Measurements from ENCODE around the gene PPP1R12B.
"Not testable (repeated sequence)": the region's sequence is repeated elsewhere in the genome, so short reads cannot be mapped to it uniquely, and the experiment has no call there.

Gene PPP1R12B

DNA sequence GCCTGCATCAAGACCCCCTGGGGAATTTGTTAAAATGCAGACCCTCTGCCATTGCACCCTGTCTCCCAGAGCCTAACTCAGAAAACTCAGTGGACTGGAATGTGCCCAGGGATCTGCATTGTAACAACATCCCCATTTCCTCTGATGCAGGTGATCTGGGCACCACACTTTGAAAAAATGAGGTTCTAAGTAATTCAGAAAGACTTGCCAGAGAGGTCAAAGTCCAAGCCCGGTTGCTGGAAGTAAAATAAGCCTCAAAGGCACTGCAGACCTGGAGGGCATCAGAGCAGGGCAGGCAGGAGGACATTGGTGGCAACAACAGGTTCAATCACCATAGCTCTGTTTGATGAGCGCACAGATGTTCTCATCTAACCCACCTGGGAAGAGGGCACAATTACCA is 271.0 kb downstream of the PPP1R12B start:
- no peak for DNase-seq

DNA sequence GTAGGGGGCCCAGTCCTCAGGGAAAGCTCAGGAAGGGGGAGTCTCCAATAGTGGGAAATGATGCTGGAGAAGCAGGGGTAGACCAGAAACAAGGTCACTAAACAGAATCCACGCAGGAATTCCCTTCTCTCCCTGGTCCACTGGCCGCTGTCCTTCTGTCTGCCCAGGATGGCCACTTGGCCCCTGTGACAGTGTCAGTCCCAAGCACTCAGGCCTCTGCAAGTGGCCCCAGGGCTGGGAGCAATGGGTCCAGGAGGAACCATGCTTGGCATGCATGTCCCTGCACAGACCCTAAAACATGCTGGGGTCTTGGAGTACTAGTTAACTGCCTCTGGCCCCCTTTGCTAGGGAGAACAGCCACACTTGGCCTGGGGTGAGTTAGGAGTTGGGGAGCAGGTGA is 271.5 kb downstream of the PPP1R12B start:
- not testable (repeated sequence) for DNase-seq

DNA sequence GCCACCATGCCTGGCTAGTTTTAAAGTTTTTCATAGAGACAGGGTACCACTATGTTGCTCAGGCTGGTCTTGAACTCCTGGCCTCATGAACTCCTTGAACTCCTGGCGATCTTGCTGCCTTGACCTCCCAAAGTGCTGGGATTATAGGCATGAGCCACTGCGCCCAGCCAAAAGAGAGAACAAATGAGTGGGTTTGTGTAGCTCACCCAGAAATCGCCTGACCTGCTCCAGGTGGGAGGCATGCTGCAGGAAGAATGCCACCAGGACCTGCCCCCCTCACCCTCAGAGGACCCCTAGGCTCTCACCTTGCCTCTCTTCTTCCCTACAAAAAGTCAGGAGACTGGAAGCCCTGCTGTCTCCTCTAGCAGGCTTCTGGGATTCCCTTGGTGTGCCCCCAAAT is 272.9 kb downstream of the PPP1R12B start:
- no peak for DNase-seq

DNA sequence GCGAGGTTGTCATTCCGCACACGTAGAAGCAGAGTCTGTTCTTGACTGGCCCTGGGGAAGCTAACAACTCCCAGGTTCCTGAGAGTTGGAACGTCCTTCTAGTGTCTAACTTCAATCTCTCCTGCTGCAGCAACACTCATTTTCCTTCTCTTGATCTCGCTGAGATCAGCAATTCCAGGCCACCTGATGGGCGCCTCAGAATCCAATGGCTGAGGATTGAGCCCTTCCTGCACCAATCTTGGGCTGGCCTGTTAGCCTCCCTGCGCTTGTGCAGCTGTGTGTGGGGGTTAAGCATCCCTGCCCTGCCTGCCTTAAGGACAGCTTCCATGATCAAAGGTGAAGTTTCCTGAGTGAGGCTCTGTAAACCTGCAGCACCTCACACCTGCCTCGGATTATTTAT is 273.9 kb downstream of the PPP1R12B start:
- DNase-seq = no peak

DNA sequence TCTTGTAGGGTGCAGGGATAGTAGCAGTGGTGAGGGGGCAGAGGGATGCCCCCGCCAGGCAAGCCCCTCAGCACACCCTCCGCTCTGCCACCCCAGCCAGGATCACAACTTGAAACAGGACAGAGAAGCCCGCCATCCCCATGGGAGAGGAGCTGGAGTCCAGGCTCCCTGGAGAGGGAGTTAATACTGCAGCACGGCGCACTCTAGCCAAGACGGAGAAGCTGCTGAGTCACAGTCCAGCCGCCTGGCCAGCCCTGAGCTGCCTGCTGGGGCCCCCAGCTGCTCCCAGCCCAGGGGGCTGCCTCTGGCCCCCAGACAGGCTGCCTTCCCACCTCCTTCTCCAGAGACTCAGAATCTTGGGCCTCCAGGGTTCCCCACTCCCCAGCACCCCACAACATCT is 274.6 kb downstream of the PPP1R12B start:
- DNase-seq = no peak

DNA sequence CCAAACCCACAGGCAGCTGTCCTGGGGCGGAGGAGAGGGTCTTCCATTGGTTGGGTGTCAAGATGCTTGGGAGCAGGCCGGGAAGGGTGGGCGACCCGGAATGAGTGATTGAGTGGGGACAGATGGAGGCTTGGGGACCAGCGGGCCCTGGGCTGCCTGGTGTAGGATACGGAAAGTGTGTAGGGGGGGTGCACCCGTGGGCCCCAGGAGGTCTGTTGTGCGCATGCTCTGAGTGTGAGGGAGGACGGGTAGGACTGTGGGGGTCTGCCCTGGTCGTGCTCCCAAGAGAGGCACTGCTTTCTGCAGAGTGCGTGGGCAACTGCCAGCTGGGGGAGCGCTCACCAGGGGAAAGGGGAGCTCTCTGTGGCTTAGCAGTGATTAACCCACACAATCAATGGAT is 275.0 kb downstream of the PPP1R12B start:
- DNase-seq = not testable (repeated sequence)

DNA sequence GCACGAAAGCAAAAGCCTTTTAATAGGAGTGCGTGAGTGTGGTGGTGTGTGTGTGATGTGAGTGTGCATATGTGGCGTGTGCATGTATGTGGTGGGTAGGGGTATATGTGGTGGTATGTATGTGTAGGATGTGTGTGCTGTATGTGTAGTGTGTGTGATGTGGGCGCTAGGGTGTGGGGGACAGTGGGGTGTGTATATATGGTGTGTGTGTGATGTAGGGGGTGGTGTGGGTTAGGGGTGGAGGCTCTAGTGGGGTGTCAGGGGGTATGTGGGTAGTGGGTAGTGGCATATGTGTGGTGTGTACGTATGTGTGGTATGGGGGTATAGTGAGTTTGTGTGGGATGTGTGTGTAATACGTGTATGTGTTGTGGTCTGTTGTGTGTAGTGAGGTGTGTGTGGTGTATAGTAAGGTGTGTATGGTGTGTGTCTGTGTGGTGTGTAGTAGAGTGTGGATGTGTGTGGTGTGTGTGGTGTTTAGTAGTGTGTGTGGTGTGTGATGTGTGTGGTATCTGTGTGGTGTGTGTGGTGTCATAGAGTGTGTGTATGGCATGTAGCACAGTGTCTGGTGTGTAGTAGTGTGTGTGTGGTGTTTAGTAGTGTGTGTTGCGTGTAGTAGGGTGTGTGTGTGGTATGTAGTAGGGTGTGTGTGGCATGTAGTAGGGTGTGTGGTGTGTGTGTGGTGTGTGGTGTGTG is 275.7 kb downstream of the PPP1R12B start:
- no peak for DNase-seq

DNA sequence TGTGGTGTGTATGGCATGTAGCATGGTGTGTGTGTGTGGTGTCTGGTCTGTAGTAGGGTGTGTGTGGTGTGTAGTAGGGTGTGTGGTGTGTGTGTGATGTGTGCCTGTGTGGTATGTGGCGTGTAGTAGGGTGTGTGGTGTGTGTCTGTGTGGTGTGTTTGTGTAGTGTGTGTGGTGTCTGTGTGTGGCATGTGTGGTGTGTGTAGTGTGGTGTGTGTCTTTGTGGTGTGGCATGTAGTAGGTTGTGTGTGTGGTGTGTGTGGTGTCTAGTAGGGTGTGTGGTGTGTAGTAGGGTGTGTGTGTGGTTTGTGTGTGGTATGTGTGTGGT is 276.2 kb downstream of the PPP1R12B start:
- no peak for DNase-seq

DNA sequence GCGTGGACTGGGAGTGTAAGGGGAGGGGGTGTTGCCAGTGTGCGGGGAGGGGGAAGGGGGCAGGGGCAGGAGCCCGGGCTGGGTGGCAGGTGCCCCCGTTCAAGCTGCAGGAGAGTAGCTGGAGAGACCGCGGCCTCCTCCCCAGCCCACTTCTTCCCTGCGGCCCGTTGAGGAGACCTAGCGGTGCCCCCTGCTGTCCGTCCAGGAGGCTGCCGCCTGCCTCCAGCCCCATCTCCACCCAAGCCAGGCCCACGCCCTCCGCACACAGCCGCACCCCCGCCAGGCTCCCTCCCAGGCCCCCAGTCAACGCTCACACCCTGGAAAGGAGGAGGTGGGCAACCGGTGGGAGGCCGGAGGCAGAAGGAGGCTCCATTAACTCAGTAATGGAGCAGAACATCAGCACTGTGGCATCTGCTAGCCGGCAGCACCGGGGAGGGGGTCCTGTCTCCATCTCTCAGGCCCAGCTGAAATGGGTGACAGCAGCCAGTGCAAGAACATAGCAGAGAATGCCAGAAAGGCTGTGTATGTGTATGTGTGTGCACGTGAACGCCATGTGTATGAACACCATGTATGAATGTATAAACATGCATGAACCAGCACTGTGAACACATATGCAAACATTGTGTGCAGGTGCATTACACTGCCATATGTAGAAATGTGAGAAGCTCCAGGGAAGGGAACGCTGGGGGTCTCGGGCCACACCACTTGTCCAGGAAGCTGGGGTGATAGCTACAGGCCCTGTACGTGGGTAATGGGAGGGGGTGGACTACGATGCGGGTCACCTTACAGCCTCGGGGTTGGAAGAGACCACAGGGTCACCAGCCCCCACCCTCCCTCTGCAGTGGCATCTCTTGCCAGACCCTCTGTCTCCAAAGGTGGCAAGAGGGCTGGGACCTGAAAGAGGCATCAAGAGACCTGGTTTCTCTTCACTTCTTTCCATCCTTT is 277.2 kb downstream of the PPP1R12B start:
- DNase-seq = peak; percentile 53

DNA sequence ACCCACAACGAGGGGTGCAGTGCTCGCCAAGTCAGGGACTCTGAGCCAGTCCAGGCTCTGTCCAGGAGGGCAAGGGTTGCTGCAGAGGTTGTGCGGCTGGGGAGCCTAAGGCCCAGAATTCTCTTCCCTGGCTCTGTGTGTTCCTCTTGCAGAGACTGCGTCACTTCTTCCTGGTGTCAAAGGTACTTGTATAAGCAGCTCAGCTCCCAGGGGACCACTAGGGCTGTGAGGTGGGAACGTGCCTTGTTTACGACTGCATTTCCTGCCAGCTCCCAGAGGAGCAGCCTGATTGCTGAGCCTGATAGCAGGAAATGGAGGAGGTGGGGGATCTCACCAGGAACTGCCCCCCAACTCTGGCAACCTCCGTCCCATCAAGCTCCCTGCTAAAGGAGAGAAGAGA is 278.5 kb downstream of the PPP1R12B start:
- not testable (repeated sequence) for DNase-seq

DNA sequence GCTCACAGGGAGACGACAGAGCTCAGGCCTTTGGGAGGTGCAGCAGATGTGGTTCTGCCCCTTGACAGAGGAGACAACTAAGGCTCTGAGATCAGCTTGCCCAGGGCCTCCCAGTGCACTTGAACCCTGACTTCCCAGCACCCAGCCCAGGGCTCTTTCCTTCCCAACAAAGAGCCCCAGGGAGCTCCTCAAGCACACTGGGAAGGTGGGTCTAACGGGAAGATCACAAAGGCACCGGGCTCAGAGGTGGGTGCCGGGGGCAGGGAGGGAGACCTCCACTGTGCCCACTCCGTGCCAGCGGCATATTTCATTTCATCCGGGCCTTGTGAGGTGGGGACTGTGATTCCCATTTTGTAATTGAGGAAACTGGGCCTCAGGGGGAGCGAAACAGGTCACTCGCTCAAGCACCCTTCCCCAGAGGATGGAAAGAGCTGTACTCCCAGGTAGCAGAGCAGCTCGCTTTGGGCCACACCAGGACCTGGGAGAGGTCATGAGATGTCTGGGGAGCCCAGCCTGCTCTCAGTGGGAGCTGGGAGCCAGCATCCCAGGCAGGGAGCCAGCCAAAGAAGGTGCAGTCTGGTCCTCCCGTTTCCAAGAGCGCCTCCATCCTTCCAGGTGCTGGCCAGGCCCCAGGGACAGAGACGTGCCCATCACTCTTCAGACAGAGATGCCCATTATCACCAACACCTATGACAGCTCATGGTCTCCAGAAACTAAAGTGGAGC is 279.5 kb downstream of the PPP1R12B start:
- DNase-seq = no peak

DNA sequence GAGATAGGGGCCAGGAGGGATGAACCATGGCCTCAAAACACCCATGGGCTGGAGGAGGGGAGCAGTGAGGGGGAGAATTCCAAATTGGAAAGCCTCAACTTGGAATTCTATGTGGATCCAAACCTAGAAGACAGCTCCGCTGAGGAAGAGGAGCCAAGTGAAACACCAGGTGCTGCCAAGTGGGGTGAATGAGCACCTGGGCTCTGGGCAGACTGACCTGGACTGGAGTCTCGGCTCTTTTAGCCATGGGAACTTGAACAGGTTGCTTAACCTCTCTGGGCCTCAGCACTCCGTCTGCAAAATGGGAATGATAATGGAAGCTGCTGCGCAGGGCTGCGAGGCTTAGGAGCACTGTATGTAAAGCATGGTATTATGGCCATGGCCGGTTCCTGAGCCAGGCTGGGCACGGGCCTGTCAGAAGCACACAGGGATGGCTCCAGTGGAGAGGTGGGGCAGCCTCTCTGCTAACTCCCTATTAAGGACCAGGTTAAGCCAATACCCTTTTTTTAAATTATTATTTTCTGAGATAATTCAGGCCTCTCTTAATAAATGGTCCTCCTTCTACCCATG is 280.2 kb downstream of the PPP1R12B start:
- no peak for DNase-seq

DNA sequence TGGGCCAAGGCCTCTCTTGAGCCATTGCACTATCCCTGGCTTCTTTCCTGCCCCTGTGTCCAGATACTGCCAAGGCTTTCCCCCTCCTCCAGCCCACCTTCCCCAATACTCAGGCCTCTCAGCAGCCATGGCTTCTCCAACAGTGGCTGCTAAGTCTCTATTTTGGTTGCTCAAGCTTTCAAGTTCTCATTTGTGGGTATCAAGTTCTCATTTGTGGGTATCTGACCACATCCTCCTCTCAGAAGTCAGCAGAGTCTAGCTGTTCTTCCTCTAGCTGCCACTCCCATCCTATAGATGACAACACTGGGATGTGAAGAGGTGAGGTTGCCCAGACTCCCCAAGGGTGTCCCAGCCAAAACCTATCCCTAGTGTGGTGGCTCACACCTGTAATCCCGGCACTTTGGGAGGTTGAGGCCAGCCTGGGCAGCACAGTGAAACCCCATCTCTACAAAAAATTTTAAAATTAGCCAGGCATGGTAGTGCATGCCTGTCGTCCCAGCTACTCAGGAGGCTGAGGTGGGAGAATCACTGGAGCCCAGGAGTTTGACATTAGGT is 280.8 kb downstream of the PPP1R12B start:
- DNase-seq = not testable (repeated sequence)

DNA sequence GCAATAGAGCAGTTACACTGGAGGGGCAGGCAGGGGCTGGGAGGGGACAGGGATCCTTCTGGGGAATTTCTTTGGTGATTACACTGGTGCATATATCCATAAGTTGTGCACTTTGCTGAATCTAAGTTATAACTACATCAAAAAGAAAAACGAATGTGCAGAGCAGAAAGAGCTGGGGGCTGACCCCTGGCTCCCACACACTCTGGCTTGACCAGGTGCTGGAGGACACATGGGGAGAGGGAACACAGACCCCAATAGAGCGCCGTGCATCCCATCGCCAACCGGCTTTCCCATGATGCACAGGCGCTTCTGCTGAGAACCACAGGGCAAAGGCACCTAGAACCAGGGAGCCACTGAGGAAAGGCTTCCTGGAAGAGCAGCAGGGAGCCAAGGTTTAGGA is 281.6 kb downstream of the PPP1R12B start:
- DNase-seq = not testable (repeated sequence)

DNA sequence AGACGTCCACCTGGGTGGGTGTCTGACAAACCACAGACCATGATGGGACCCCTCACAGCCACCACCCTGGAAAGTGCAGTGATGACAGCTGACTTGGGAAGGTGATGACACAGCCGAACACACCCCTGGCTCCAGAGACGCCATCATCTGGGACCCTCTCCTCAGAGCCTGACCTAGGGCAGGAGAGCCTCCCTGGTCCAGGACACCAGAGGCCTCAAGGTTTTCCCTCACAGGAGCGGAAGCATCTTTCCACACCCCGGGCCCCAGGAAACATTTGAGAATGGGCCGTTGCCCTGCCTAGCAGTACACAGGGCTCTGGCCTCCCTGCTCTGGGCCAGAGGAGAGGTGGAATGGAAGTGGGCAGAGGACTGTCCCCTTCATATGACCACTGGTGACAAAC is 282.0 kb downstream of the PPP1R12B start:
- no peak for DNase-seq

DNA sequence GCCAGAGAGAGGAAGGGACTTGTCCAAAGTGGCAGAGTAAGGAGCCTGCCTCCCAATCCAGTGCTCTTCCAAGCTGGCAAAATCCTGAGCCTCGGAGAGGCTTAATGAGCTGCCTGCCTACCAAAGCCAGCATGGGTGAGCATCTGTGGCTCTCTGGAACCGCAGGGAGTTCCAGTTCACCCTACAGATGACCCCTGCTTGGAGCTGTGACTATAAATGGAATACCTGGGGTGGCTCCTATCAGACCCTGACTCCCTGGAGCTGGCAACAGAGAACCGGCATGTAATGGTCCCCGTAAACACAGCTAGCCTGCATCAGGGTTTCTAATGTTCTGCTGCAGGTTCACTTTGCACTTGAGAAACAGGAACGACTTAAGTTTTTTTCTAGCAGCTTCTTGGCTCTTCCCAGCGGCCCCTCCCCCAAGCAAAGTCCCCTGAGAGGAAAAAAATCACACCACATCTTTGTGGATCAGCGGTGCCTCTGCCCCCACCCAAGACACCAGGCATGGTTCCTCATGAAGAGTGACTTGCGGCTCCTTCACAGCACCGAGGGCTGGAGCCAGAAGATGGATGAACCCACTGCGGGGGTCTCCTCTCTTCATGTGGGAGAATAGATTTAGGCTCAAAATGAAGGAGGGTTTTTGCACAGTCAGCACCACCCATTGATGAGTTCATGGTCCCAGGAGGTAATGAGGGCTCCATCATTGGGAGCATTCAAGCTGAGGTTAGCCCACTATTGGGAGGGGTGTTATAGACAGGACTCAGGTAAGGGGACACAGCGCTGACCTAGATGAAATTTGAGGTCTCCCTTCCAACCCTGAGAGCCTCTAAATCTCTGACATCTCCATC is 282.8 kb downstream of the PPP1R12B start:
- DNase-seq = no peak

DNA sequence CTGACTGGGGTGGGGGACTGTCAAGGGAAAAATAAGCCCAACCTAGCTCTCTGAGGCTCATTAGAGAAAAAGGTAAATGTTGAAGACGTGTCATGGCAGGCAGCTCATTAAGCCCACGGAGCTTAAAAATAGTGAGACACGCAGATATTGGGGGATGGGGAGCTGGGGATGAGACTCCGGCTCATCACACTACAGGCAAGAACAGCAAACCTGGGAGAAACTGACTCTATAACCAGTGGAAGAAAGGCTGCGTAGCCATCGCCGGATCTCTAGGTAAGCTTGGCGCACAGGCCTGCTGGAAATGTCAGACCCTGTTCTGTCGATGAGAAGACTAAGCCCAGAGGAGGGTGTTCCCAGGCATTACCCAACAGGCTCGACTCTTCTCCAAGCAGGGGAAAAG is 283.7 kb downstream of the PPP1R12B start:
- no peak for DNase-seq

DNA sequence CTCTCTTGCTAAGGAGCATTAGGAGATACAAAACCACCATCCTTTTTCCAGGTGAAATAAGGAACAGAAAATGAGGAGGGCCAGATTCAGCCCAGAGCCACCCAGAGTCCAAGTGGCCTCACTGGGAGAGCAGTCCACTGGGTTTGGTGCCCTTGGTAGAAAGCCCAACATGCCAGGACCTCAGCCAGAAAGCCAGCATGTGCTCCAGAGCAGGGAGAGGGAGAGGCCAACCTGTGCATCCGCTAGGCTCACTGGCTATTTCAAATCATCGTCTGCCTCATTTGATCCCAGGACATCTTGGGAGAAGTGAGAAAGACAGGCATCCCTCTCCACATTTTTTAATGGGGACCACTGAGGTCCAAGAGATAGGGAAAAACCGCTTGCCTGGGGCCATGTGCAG is 287.7 kb downstream of the PPP1R12B start:
- DNase-seq = not testable (repeated sequence)

DNA sequence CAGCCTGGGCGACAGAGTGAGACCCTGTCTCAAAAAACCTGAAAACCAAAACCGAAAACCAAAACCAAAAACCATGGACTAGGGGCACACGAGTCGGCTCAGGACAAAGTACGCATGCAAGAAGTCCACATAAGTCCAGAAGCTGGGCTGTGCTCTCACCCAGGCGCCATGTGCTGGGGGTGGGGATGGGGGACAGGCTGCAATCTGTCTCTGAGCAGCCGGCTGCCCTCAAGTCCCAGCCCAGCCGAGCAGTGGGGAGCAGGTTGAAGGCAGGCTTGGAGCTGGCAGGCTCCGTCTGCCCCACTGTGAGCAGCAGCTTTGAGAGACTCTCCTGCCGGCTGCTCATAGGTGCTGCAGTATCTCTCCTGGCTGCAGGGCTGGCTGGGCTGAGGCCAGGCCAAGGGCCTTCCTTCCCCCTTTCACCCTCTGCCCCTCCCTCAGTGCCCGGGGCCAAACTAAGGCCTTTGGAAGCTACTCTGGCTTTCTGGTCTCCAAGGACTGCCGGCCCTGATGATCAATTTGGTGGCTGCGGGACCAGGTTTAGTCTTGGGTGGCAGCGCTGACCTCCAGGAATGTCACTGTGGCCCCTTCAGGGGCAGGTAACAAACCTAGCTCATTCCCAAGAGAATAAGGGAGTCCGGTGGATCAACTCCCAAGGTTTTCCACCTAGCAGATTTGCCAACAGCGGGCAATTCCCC is 289.0 kb downstream of the PPP1R12B start:
- not testable (repeated sequence) for DNase-seq

DNA sequence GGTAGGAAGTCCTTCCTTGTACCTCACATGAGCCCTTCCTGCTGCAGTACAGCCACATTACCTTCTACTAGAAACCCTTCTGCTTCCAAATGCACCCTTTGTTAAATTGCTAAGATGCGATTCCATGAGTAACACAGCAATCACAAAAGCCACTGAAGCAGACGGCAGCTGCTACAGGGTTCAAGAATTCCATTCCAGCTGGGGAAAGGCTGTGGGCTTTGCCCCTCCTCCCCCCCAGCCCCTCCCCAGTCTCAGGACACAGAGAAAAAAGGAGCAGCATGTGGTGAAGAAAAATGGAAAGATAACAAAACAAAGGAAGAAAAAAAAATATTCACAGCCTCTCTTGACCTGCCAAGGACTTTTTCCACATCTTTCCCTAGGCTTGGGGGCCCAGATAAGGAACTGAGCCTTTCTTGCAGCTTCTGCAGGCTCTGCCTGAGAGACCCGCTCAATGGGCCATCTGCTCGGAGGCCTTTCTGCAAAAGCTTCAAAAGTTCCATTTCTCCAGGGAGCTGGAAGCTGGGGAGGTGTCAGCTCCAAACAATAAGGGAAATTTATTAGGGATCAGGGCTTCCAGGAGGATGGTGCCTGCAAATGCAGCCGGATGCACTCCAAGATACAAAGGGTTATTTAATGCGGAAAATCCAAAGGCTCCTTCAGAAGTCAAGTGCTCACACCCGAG is 289.7 kb downstream of the PPP1R12B start:
- no peak for DNase-seq

Measured in activated naive CD4-positive, alpha-beta T cell treated with anti-CD3 and anti-CD28 coated beads, Interleukin-2, amount 50 U/mL, for 16 hours (primary cell).